GM23338 (cell line): ENCODE results near the gene PCBP4. TPM values are rescaled to one million over a fixed set of nuclear protein-coding genes. Genes with fewer than 3 reads are reported as not detected.

Source experiments
- ATAC-seq: fragments of 200-7000 bp; cut with Tn5 transposase; 3 replicates; pipeline ENCODE4 v1.9.1; 2020
- DNase-seq: peaks from one replicate; pipeline ENCODE4 v3.0.0-alpha.2; 2015; ENCODE audit warnings: low spot score
- H2AFZ ChIP-seq: fragments of 200-600 bp; sonication (generic); 2 replicates; pipeline ENCODE4 v1.8.0; 2016; ENCODE audit warnings: antibody characterized with exemption, mild to moderate bottlenecking, moderate library complexity
- H3F3A ChIP-seq: fragments of 200-600 bp; sonication (generic); replicated peaks from 2 replicates; pipeline ENCODE4 v1.8.0; 2017; ENCODE audit warnings: antibody characterized with exemption, mixed run types, low read depth
- H3K27ac ChIP-seq: fragments of 200-600 bp; sonication (generic); 2 replicates; pipeline ENCODE4 v1.6.1; 2016; ENCODE audit warnings: low read depth
- H3K27me3 ChIP-seq: fragments of 200-600 bp; sonication (generic); 2 replicates; pipeline ENCODE4 v1.8.0; 2016; ENCODE audit warnings: mild to moderate bottlenecking, mixed run types, moderate library complexity; ENCODE audit not compliant: insufficient read depth
- H3K36me3 ChIP-seq: fragments of 200-600 bp; sonication (generic); 2 replicates; pipeline ENCODE4 v1.8.0; 2016; ENCODE audit warnings: mild to moderate bottlenecking; ENCODE audit not compliant: insufficient read depth
- H3K4me1 ChIP-seq: fragments of 200-600 bp; sonication (generic); 2 replicates; pipeline ENCODE4 v1.8.0; 2016; ENCODE audit warnings: mild to moderate bottlenecking, moderate library complexity; ENCODE audit not compliant: insufficient read depth
- H3K4me2 ChIP-seq: fragments of 200-600 bp; sonication (generic); 2 replicates; pipeline ENCODE4 v1.7.1; 2017; ENCODE audit warnings: mixed run types
- H3K4me3 ChIP-seq: fragments of 200-600 bp; sonication (generic); 2 replicates; pipeline ENCODE4 v1.6.1; 2016; ENCODE audit warnings: mixed run types
- H3K79me2 ChIP-seq: fragments of 200-600 bp; sonication (generic); replicated peaks from 2 replicates; pipeline ENCODE4 v1.8.0; 2017; ENCODE audit warnings: mild to moderate bottlenecking; ENCODE audit not compliant: insufficient read depth
- H3K9me2 ChIP-seq: fragments of 200-600 bp; sonication (generic); 2 replicates; pipeline ENCODE4 v1.8.0; 2017; ENCODE audit not compliant: insufficient read depth
- H4K20me1 ChIP-seq: fragments of 200-600 bp; sonication (generic); replicated peaks from 2 replicates; pipeline ENCODE4 v1.8.0; 2017; ENCODE audit warnings: mild to moderate bottlenecking; ENCODE audit not compliant: insufficient read depth
- H3K27ac Mint-ChIP-seq: 2 replicates; pipeline ENCODE4 v1.8.0; 2020; ENCODE audit warnings: inconsistent platforms, mild to moderate bottlenecking, moderate library complexity, mixed read lengths
- H3K27me3 Mint-ChIP-seq: 3 replicates; pipeline ENCODE4 v1.8.0; 2022; ENCODE audit warnings: low read depth, mild to moderate bottlenecking, moderate library complexity, mixed read lengths, inconsistent platforms; ENCODE audit not compliant: insufficient read depth, poor library complexity
- H3K36me3 Mint-ChIP-seq: 3 replicates; pipeline ENCODE4 v1.8.0; 2021; ENCODE audit warnings: low read depth, mild to moderate bottlenecking, inconsistent platforms, moderate library complexity, mixed read lengths
- H3K4me1 Mint-ChIP-seq: 3 replicates; pipeline ENCODE4 v1.8.0; 2020; ENCODE audit warnings: mild to moderate bottlenecking, inconsistent platforms, mixed read lengths
- H3K4me3 Mint-ChIP-seq: 3 replicates; pipeline ENCODE4 v1.8.0; 2021; ENCODE audit warnings: moderate library complexity, mild to moderate bottlenecking, inconsistent platforms, mixed read lengths
- H3K9me3 Mint-ChIP-seq: 3 replicates; pipeline ENCODE4 v1.8.0; 2020; ENCODE audit warnings: moderate library complexity, mild to moderate bottlenecking, inconsistent platforms, mixed read lengths
- CREB1 ChIP-seq: fragments of 250-450 bp; sonication (Bioruptor Pico); IDR thresholded peaks from 2 replicates; pipeline ENCODE4 v1.5.0; 2020; ENCODE audit warnings: low read depth, mild to moderate bottlenecking, moderate library complexity
- EZH2 ChIP-seq: fragments of 200-600 bp; sonication (generic); IDR thresholded peaks from one replicate; pipeline ENCODE4 v1.8.0; 2017; ENCODE audit warnings: antibody characterized with exemption, mild to moderate bottlenecking, low read depth; ENCODE audit not compliant: unreplicated experiment
- EZH2phosphoT487 ChIP-seq: fragments of 200-600 bp; sonication (generic); IDR thresholded peaks from one replicate; pipeline ENCODE4 v1.8.1; 2018; ENCODE audit warnings: antibody characterized with exemption; ENCODE audit not compliant: unreplicated experiment
- JUNB ChIP-seq: IDR thresholded peaks from one replicate; pipeline ENCODE4 v1.6.1; 2016; ENCODE audit warnings: antibody characterized with exemption; ENCODE audit not compliant: unreplicated experiment
- NANOG ChIP-seq: IDR thresholded peaks from 2 replicates; pipeline ENCODE4 v1.6.1; 2016; ENCODE audit warnings: antibody characterized with exemption, borderline replicate concordance
- STAT1 ChIP-seq: IDR thresholded peaks from one replicate; pipeline ENCODE4 v1.6.1; 2016; ENCODE audit warnings: antibody characterized with exemption; ENCODE audit not compliant: unreplicated experiment
- ZNF114 ChIP-seq: fragments of 250-450 bp; sonication (Bioruptor Pico); IDR thresholded peaks from 2 replicates; pipeline ENCODE4 v1.5.0; 2020; ENCODE audit warnings: mild to moderate bottlenecking, moderate library complexity
- ZNF331 ChIP-seq: fragments of 250-450 bp; sonication (Bioruptor Pico); IDR thresholded peaks from 2 replicates; pipeline ENCODE4 v1.5.0; 2020; ENCODE audit warnings: low read depth, mild to moderate bottlenecking, moderate library complexity
- polyA plus RNA-seq: library from polyadenylated mRNA; unstranded; fragments of >200 nt; fragmentation: Nextera tagmentation; extraction: Ambion mirVana; gene quantifications from 2 replicates; pipeline ENCODE4 v1.2.1, GENCODE V29; 2016
- total RNA-seq: library from RNA; depleted of rRNA; stranded (reverse); fragments of >200 nt; shearing (Covaris generic); gene quantifications from 2 replicates; pipeline ENCODE4 v1.2.3, GENCODE V29; 2014
- TF ChIP-seq, protein P1 (sequence below), 2 experiments: fragments of 200-600 bp in 1 of 2; sonication (generic) in 1 of 2; conservative IDR thresholded peaks; 2 replicates each; pipeline versions ENCODE4 v1.5.1 to v1.6.1; 2016 to 2017; ENCODE audit warnings: antibody characterized with exemption in 2 of 2, low read depth in 2 of 2, mild to moderate bottlenecking in 2 of 2, moderate library complexity in 1 of 2
- TF ChIP-seq, protein P2 (sequence below): IDR thresholded peaks from one replicate; pipeline ENCODE4 v1.6.1; 2018; ENCODE audit warnings: antibody characterized with exemption; ENCODE audit not compliant: unreplicated experiment
- TF ChIP-seq, protein P3 (sequence below): IDR thresholded peaks from 2 replicates; pipeline ENCODE4 v1.6.1; 2016; ENCODE audit warnings: antibody characterized with exemption
- TF ChIP-seq, protein P4 (sequence below): fragments of 250-450 bp; sonication (Bioruptor Pico); IDR thresholded peaks from 2 replicates; pipeline ENCODE4 v1.5.0; 2020; ENCODE audit warnings: mild to moderate bottlenecking, moderate library complexity

The PCBP4 gene
- total and polyA plus RNA-seq, 2 experiments from 2014 or later = 11.8 to 37.6 TPM

DNA sequence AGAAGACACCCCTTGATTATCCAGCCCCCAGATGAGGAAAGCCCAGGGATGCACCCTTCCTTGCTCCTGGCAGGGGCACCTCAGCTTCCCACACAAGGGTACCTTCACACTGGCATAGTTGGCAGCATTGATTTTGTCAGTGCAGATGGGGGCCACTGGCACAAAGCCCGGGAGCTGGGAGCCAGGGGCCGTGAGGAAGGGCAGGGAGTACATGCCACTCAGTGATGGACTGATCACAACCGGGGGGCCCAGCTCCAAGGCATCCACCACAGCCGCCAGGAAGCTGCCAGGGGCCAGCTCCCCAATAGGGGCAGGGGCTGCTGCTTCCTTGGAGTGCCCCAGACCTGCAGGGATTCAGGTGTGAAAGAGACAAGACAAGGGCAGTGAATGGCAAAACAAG lies 2.6 kb upstream of the PCBP4 start:
- H3K9me3 Mint-ChIP-seq = no peaks in the 10 kb centered on the region; the same call in 1 of the 3 replicates
- H3K4me1 ChIP-seq = peaks cover 35% of the 10 kb centered on the region
- H3K4me1 Mint-ChIP-seq = peaks cover 50% of the 10 kb centered on the region
- no peaks in the 10 kb centered on the region for H3K36me3 ChIP-seq
- H3K4me2 ChIP-seq = peak overlapping the region; percentile 100; the same call in 1 of the 2 replicates
- peaks cover 21% of the 10 kb centered on the region for H3F3A ChIP-seq
- no peak overlapping the region for H2AFZ ChIP-seq
- no peak overlapping the region for H3K4me3 Mint-ChIP-seq
- H3K36me3 Mint-ChIP-seq = peaks cover 7% of the 10 kb centered on the region; the same call in 2 of the 3 replicates
- H3K27ac ChIP-seq = no peak overlapping the region
- H3K4me3 ChIP-seq = no peak overlapping the region
- DNase-seq = no peak
- peaks cover 35% of the 10 kb centered on the region for H3K27me3 Mint-ChIP-seq
- TF ChIP-seq, protein P1, sequence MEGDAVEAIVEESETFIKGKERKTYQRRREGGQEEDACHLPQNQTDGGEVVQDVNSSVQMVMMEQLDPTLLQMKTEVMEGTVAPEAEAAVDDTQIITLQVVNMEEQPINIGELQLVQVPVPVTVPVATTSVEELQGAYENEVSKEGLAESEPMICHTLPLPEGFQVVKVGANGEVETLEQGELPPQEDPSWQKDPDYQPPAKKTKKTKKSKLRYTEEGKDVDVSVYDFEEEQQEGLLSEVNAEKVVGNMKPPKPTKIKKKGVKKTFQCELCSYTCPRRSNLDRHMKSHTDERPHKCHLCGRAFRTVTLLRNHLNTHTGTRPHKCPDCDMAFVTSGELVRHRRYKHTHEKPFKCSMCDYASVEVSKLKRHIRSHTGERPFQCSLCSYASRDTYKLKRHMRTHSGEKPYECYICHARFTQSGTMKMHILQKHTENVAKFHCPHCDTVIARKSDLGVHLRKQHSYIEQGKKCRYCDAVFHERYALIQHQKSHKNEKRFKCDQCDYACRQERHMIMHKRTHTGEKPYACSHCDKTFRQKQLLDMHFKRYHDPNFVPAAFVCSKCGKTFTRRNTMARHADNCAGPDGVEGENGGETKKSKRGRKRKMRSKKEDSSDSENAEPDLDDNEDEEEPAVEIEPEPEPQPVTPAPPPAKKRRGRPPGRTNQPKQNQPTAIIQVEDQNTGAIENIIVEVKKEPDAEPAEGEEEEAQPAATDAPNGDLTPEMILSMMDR (conservative IDR thresholded peaks at IDR 0.05; ENCODE audit: low read depth in 2 of 2) = no peak
- TF ChIP-seq, protein P2, sequence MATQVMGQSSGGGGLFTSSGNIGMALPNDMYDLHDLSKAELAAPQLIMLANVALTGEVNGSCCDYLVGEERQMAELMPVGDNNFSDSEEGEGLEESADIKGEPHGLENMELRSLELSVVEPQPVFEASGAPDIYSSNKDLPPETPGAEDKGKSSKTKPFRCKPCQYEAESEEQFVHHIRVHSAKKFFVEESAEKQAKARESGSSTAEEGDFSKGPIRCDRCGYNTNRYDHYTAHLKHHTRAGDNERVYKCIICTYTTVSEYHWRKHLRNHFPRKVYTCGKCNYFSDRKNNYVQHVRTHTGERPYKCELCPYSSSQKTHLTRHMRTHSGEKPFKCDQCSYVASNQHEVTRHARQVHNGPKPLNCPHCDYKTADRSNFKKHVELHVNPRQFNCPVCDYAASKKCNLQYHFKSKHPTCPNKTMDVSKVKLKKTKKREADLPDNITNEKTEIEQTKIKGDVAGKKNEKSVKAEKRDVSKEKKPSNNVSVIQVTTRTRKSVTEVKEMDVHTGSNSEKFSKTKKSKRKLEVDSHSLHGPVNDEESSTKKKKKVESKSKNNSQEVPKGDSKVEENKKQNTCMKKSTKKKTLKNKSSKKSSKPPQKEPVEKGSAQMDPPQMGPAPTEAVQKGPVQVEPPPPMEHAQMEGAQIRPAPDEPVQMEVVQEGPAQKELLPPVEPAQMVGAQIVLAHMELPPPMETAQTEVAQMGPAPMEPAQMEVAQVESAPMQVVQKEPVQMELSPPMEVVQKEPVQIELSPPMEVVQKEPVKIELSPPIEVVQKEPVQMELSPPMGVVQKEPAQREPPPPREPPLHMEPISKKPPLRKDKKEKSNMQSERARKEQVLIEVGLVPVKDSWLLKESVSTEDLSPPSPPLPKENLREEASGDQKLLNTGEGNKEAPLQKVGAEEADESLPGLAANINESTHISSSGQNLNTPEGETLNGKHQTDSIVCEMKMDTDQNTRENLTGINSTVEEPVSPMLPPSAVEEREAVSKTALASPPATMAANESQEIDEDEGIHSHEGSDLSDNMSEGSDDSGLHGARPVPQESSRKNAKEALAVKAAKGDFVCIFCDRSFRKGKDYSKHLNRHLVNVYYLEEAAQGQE = no peak
- TF ChIP-seq, protein P3, sequence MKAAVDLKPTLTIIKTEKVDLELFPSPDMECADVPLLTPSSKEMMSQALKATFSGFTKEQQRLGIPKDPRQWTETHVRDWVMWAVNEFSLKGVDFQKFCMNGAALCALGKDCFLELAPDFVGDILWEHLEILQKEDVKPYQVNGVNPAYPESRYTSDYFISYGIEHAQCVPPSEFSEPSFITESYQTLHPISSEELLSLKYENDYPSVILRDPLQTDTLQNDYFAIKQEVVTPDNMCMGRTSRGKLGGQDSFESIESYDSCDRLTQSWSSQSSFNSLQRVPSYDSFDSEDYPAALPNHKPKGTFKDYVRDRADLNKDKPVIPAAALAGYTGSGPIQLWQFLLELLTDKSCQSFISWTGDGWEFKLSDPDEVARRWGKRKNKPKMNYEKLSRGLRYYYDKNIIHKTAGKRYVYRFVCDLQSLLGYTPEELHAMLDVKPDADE = no peak
- no peak for TF ChIP-seq ZNF331 (CRISPR knock-in tag)
- TF ChIP-seq EZH2phosphoT487 = no peak
- TF ChIP-seq, protein P4, sequence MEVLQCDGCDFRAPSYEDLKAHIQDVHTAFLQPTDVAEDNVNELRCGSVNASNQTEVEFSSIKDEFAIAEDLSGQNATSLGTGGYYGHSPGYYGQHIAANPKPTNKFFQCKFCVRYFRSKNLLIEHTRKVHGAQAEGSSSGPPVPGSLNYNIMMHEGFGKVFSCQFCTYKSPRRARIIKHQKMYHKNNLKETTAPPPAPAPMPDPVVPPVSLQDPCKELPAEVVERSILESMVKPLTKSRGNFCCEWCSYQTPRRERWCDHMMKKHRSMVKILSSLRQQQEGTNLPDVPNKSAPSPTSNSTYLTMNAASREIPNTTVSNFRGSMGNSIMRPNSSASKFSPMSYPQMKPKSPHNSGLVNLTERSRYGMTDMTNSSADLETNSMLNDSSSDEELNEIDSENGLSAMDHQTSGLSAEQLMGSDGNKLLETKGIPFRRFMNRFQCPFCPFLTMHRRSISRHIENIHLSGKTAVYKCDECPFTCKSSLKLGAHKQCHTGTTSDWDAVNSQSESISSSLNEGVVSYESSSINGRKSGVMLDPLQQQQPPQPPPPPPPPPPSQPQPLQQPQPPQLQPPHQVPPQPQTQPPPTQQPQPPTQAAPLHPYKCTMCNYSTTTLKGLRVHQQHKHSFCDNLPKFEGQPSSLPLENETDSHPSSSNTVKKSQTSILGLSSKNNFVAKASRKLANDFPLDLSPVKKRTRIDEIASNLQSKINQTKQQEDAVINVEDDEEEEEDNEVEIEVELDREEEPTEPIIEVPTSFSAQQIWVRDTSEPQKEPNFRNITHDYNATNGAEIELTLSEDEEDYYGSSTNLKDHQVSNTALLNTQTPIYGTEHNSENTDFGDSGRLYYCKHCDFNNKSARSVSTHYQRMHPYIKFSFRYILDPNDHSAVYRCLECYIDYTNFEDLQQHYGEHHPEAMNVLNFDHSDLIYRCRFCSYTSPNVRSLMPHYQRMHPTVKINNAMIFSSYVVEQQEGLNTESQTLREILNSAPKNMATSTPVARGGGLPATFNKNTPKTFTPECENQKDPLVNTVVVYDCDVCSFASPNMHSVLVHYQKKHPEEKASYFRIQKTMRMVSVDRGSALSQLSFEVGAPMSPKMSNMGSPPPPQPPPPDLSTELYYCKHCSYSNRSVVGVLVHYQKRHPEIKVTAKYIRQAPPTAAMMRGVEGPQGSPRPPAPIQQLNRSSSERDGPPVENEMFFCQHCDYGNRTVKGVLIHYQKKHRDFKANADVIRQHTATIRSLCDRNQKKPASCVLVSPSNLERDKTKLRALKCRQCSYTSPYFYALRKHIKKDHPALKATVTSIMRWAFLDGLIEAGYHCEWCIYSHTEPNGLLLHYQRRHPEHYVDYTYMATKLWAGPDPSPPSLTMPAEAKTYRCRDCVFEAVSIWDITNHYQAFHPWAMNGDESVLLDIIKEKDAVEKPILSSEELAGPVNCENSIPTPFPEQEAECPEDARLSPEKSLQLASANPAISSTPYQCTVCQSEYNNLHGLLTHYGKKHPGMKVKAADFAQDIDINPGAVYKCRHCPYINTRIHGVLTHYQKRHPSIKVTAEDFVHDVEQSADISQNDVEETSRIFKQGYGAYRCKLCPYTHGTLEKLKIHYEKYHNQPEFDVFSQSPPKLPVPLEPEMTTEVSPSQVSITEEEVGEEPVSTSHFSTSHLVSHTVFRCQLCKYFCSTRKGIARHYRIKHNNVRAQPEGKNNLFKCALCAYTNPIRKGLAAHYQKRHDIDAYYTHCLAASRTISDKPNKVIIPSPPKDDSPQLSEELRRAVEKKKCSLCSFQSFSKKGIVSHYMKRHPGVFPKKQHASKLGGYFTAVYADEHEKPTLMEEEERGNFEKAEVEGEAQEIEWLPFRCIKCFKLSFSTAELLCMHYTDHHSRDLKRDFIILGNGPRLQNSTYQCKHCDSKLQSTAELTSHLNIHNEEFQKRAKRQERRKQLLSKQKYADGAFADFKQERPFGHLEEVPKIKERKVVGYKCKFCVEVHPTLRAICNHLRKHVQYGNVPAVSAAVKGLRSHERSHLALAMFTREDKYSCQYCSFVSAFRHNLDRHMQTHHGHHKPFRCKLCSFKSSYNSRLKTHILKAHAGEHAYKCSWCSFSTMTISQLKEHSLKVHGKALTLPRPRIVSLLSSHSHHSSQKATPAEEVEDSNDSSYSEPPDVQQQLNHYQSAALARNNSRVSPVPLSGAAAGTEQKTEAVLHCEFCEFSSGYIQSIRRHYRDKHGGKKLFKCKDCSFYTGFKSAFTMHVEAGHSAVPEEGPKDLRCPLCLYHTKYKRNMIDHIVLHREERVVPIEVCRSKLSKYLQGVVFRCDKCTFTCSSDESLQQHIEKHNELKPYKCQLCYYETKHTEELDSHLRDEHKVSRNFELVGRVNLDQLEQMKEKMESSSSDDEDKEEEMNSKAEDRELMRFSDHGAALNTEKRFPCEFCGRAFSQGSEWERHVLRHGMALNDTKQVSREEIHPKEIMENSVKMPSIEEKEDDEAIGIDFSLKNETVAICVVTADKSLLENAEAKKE (CRISPR knock-in tag) = no peak
- no peak for TF ChIP-seq EZH2
- no peak for TF ChIP-seq CREB1
- TF ChIP-seq ZNF114 (CRISPR knock-in tag) = no peak
- no peak for TF ChIP-seq JUNB
- TF ChIP-seq NANOG = no peak
- TF ChIP-seq STAT1 = no peak
- H3K79me2 ChIP-seq = no peaks in the 10 kb centered on the region
- no peaks in the 10 kb centered on the region for H4K20me1 ChIP-seq
- no peak overlapping the region for H3K27ac Mint-ChIP-seq
- no peak for ATAC-seq
- H3K9me2 ChIP-seq = no peaks in the 10 kb centered on the region
- H3K27me3 ChIP-seq = peaks cover 17% of the 10 kb centered on the region
